Stromal cell of bone marrow (primary cell): ENCODE data around the gene KICS2.
"Not testable (repeated sequence)": the region's sequence is repeated elsewhere in the genome, so short reads cannot be mapped to it uniquely, and the experiment has no call there.

ENCODE experiments used
- DNase-seq: peaks from one replicate; pipeline ENCODE4 v3.0.0-alpha.2; 2012; ENCODE audit warnings: low read depth

KICS2 gene

GRCh38 chr12:64222009-64222765, at the start of gene KICS2:
Gene KICS2, minus strand, starts transcription at chr12:64222296. Its CDS starts 59 bp downstream, at chr12:64222237.
- peak; percentile 86 for DNase-seq

- DNase-seq = no peak
Measured at GRCh38 chr12:64270411-64270810, 48.3 kb upstream of the KICS2 start.

GRCh38 chr12:64269161-64269560, 47.1 kb upstream of the KICS2 start:
- no peak for DNase-seq

DNA sequence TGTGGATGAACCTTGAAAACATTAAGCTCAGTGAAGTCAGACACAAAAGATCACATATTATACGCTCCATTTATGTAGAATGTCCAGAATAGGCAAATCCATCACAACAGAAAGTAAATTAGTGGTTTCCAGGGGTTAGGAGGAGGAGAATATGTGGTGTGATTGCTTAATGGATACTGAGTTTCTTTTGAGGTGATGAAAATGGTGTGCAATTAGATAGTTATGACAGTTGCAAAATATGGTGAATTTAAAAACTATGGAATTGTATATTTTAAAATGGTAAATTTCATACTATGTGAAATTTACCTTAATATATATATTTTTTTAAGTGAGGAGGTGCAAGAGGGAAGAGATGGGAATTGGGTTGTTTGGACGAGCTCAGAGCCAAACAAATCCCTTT, 46.3 kb upstream of the KICS2 start:
- no peak for DNase-seq

DNA sequence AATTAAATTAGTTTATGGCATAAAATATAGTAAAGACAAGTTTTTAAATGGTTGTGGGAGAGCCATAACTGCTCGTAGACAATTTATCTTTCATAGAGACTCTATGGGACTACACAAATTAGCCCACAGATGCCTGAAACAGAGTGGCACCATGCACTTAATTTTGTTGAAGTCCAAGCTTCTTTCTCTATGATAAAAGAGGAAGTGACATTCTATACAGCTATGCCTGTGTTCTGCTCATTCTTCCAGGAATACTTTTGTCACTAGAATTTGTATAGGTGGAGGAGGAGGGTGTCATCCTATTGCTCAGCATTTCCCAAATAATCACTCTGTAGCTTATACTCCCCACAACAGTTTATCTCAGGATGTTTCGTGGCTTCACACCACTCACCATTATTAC, 43.7 kb upstream of the KICS2 start:
- no peak for DNase-seq

DNA sequence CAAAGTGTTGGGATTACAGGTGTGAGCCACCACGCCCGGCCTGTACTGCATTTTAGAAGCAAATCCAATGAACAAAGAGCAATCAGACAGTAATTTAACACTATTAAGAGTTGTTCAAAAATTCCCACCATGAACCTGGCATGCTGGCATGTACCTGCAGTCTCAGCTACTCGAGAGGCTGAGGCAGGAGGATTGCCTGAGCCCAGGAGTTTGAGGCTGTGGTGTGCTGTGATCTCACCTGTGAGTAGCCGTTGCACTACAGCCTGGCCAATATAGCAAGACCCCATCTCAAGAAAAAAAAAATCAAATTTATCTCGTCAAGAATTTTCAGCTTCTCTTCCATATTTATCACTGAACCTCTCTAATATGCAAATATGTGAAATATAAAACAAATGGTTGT, 39.7 kb upstream of the KICS2 start:
- no peak for DNase-seq

GRCh38 chr12:64258576-64258975, 36.5 kb upstream of the KICS2 start:
- no peak for DNase-seq

DNA sequence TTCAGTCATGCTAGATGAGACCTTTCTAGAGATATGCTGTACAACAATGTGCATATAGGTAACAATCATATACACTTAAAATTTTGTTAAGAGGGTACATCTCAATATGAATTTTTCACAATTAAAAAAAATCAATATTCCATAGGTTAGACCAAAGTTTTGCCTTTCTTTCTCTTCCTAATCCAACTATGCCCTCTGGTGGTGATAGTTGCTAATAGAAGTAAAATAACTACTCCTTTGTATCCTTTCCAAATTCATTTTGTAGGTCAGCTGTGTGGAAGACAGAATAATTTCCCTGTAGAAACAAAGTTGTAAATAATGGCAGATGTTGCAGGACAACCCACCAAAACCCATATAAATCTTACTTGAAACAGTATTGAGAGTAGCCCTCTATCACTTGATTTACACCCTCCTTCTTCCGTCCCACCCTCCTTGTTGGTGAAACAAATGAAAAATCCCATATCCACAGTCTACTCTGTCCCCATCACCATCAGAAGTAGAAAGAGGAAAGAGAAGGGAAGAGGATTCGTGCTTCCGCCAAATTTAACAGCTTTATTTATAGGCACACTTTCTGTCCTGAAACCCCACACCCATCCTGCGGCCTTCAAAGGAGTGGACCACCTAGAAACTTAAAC, 34.2 kb upstream of the KICS2 start:
- peak; percentile 39 for DNase-seq

DNA sequence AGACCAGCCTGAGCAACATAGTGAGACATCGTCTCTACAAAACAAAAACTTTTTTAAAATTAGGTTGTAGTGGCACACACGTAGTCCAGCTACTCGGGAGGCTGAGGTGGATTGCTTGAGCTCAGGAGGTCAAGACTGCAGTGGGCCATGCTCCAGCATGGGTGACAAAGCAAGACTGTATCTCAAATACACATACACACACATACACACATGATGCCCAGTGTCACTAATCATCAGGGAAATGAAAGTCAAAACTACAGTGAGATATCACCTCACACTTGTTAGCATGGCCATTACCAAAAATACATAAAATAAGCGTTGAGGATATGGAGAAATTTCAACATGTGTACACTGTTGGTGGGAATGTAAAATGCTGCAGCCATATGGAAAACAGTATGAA, 33.2 kb upstream of the KICS2 start:
- no peak for DNase-seq

- no peak for DNase-seq
Measured at GRCh38 chr12:64253356-64253755, 31.3 kb upstream of the KICS2 start.

DNA sequence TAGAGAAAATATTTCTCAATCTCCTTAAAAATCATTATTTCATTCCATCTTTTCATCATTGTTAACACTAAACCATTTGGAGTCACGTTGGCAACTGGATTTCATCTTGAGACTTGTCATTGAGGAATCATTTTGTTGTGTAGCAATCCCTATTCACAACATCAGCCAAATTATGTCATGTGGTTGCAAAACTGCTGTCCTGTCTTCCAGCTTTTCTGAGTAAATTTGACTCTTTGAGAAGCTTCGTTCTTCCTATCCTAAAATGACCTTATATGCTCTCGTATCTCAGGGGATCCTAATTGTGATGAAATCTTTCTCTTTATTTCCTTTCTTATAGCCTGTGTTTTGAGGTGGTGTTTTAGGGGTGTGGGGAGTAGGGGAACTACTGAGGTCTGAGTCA, 30.6 kb upstream of the KICS2 start:
- DNase-seq = peak; percentile 94

GRCh38 chr12:64243809-64244208, 21.7 kb upstream of the KICS2 start:
- DNase-seq = no peak

GRCh38 chr12:64240781-64241180, 18.7 kb upstream of the KICS2 start:
- no peak for DNase-seq

- no peak for DNase-seq
Measured at GRCh38 chr12:64237382-64237781, 15.3 kb upstream of the KICS2 start.

GRCh38 chr12:64236549-64236948, 14.5 kb upstream of the KICS2 start:
- DNase-seq = no peak

DNA sequence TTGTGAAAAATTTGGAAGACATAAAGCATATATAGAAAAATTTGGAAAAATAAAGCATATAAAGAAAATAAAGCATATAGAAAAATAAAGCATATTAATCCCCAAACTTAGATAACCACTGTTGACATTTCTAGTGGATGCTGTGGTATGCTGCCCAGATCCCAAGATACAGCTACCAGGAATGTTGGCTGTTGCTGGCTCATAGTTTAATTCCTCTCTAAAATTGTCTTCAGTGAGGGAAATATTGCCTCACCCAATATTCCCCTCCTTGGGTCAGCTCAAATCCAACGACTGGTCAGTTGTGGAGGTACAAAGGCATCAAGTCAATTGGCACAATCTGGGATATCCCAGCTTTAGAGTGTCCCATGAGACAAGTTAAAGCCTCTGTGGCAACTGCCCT, 10.1 kb upstream of the KICS2 start:
- DNase-seq = no peak

GRCh38 chr12:64229796-64230195, 7.7 kb upstream of the KICS2 start:
- DNase-seq = no peak

DNA sequence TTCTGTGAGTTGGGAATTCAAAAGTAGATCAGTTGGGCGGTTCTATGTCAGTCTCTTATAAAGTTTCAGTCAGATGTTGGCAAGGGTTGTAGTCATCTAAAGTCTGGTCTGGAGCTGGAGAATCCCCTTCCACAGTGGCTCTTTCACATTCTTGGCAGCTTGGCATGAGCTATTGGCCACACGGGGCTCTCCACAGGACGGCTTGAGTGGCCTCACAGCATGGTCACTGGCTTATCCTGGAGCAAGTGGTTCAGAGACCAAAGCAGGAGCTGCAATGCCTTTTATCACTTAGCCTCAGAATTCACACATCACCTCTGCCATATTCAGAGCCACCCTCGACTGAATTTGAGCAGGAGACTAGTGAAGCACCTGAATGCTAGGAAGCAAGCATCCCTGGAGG, 7.1 kb upstream of the KICS2 start:
- no peak for DNase-seq

DNA sequence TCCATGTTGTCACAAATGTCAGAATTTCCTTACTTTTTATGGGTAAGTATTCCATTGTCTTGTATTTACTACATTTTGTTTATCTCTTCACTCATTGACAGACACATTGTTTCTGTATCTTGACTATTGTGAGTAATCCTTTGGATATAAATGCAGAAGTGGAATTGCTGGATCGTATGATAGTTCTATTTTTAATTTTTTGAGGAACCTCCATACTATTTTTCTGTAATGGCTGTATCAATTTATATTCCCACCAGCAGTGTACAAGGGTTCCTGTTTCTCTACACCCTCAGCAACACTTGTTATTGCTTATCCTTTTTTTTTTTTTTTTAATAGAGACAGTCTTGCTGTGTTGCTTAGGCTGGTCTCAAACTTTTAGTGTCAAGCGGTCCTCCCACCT, 3.5 kb upstream of the KICS2 start:
- DNase-seq = no peak

DNA sequence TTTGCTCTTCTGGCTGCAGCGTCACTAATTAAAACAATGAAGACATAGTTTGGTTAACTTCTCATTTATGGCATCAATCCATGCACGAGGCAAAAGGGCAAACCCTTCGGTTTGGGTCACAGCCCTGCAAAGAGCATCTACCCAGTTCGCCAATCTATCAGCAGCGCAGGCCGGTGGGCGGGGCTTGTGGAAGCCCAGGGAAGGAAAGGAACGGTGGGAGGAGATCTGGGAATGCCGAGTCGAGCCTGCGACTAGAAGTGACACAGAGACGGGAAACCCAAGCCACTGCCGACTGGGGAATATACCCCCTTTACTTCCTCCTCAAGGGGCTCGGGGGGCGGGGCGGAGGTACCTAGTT, 466 bp downstream of the KICS2 start:
- peak; percentile 75 for DNase-seq

DNA sequence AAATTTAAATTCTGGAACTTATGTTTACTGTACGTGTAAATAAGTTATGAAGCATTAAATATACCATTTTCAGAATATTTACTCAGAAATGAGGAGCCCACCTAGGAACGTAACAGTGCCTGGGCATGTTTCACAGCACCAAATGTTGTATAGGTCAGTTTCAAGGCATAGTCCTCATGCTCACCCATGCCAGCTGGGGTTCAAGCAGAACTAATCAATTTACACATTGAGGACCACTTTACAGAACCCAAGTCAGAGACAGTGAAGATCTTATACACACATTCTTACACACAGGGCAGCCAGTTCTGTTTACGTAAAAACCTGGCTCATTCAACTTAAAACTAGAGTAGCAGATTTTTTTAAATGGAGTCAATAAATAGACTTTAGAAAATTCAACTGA, 2.0 kb downstream of the KICS2 start:
- DNase-seq = no peak

DNA sequence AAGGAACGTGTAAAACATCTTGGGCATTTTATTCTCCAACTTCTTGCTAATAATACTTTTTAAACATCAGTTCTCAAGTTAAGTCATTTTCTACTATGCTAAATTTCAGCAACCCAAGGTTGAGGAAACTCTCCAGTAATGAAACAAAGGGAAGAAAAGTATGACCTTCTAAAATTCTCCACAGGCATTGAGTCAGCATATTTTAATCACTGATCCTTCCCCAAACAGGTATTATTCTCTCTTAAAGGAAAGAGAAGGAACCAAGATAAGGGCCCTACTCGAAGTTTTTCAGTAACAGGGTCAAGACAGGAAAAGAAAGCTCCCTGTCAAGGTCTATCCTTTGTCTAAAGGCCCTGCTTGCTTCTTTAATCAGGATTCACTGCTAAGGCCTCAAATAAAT, 3.0 kb downstream of the KICS2 start:
- DNase-seq = no peak

- DNase-seq = no peak
Measured at GRCh38 chr12:64218597-64218996, 3.5 kb downstream of the KICS2 start.

GRCh38 chr12:64217643-64218042, 4.5 kb downstream of the KICS2 start:
- not testable (repeated sequence) for DNase-seq
